Caco-2 (cell line): ENCODE data around the gene TECR. TPM values are rescaled to one million over a fixed set of nuclear protein-coding genes. Genes with fewer than 3 reads are reported as not detected.

Experiments used
- BruUV-seq: library from RNA; stranded (reverse); fragments of 400-500 nt; replicated peaks from 2 replicates; lab custom pipeline; 2021; lab: Mats Ljungman, UMichigan
- CTCF ChIA-PET: fragments of 300-600 bp; sonication (Branson Sonifier 250); formaldehyde crosslinking; loops from one replicate; lab custom pipeline; 2022; ENCODE audit warnings: antibody characterized with exemption; lab: Charles Lee
- POLR2A ChIA-PET: fragments of 300-600 bp; sonication (Branson Sonifier 250); formaldehyde crosslinking; loops from one replicate; lab custom pipeline; 2022; ENCODE audit warnings: antibody characterized with exemption; lab: Charles Lee
- DNase-seq, 2 experiments: peaks; one replicate each; pipeline versions ENCODE4 v3.0.0 to v3.0.0-alpha.2; 2020 to 2022
- H3K27me3 ChIP-seq: replicated peaks from 2 replicates; pipeline ENCODE4 v1.6.0; 2011; ENCODE audit warnings: low read length; ENCODE audit not compliant: control insufficient read depth, insufficient read depth
- H3K36me3 ChIP-seq: 2 replicates; pipeline ENCODE4 v1.5.1; 2011; ENCODE audit warnings: low read length; ENCODE audit not compliant: control insufficient read depth, insufficient read depth
- H3K4me1 ChIP-seq: fragments of 250-450 bp; sonication (Bioruptor Pico); 2 replicates; pipeline ENCODE4 v1.5.1; 2020; ENCODE audit warnings: mild to moderate bottlenecking
- H3K4me3 ChIP-seq: 2 replicates; pipeline ENCODE4 v1.5.1; 2011; ENCODE audit warnings: low read depth, mild to moderate bottlenecking, control low read depth, low read length
- H3K9me3 ChIP-seq: fragments of 250-450 bp; sonication (Bioruptor Pico); 2 replicates; pipeline ENCODE4 v1.5.1; 2020; ENCODE audit warnings: mild to moderate bottlenecking, moderate library complexity
- H3K27ac Mint-ChIP-seq: one replicate; pipeline ENCODE4 v1.8.0; 2022; ENCODE audit warnings: mixed read lengths; ENCODE audit not compliant: unreplicated experiment
- H3K27me3 Mint-ChIP-seq: one replicate; pipeline ENCODE4 v1.8.0; 2022; ENCODE audit warnings: mixed read lengths; ENCODE audit not compliant: insufficient read depth, unreplicated experiment
- H3K36me3 Mint-ChIP-seq: one replicate; pipeline ENCODE4 v1.8.0; 2022; ENCODE audit warnings: mild to moderate bottlenecking, mixed read lengths; ENCODE audit not compliant: insufficient read depth, unreplicated experiment
- H3K4me1 Mint-ChIP-seq: one replicate; pipeline ENCODE4 v1.8.0; 2022; ENCODE audit warnings: low read depth, mixed read lengths; ENCODE audit not compliant: unreplicated experiment
- H3K4me3 Mint-ChIP-seq: one replicate; pipeline ENCODE4 v1.8.0; 2022; ENCODE audit warnings: mild to moderate bottlenecking, moderate library complexity, mixed read lengths; ENCODE audit not compliant: unreplicated experiment
- H3K9me3 Mint-ChIP-seq: one replicate; pipeline ENCODE4 v1.8.0; 2022; ENCODE audit warnings: mixed read lengths; ENCODE audit not compliant: unreplicated experiment
- intact Hi-C: fragments of 100-400 bp; cut with micrococcal nuclease; formaldehyde crosslinking; loops from one replicate; pipeline ENCODE4 v1.10.0; 2022; ENCODE audit not compliant: unreplicated experiment
- total RNA-seq: library from RNA; stranded (reverse); gene quantifications from 2 replicates; pipeline ENCODE4 v1.2.3, GENCODE V29; 2022
- TF ChIP-seq, protein P1 (sequence below), 2 experiments: fragments of 200-600 bp in 1 of 2; IDR thresholded peaks; 1 replicate in 1 of 2; 2 replicates in 1 of 2; pipeline versions ENCODE4 v1.5.1 to v1.8.0; 2011 to 2022; ENCODE audit warnings: antibody characterized with exemption in 1 of 2, control low read depth in 1 of 2, inconsistent platforms in 1 of 2, low read depth in 1 of 2, low read length in 1 of 2, mild to moderate bottlenecking in 1 of 2, moderate library complexity in 1 of 2; ENCODE audit not compliant: insufficient read depth in 1 of 2, severe bottlenecking in 1 of 2, unreplicated experiment in 1 of 2

Gene TECR
- total RNA-seq, 1 experiment from 2014 or later: 300 TPM

DNA sequence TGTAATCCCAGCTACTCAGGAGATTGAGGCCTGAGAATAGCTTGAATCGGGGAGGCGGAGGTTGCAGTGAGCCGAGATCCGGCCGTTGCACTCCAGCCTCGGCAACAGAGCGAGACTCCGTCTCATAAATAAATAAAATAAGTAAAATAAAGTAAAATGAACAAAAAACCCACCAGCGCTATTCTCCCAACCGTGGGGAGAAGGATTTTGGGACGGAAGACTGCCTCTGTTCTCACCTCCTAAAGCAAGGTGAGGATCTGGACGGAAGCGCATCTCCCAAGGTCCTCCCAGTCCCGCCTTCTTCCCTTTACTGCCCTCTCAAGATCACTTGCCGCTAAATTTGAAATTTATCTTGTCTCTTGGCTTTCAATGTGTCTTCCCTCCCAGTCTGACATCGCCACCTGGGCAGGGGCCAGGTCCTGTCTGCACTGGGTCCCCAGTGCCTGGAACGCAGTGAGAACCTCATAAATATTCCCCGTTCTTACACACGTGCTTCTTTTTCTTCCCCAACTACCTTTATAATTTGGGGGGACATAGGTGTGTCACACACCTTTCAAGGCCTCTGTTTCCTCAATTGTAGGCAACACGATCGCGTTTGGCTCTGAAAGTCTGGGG is 10.0 kb upstream of the TECR start:
- Histone ChIP-seq H3K4me3 (no peak overlapping the region), H3K4me1 (peaks cover 21% of the 10 kb centered on the region), H3K36me3 (peaks cover 6% of the 10 kb centered on the region), H3K27me3 (no peaks in the 10 kb centered on the region), H3K9me3 (no peaks in the 10 kb centered on the region)
- ChIA-PET CTCF (no interaction called here), POLR2A (no interaction called here)
- BruUV-seq: no TSS peak
- intact Hi-C loops: loop anchor here (2.0 kb wide), 1 partner anchor 17 kb away; no protein-coding TSS in a partner anchor
- Mint-ChIP-seq H3K36me3 (peaks cover 47% of the 10 kb centered on the region), H3K4me3 (peak overlapping the region; percentile 37), H3K27me3 (no peaks in the 10 kb centered on the region), H3K27ac (peak overlapping the region; percentile 84), H3K9me3 (no peaks in the 10 kb centered on the region), H3K4me1 (peaks cover 12% of the 10 kb centered on the region)
- DNase-seq: no peak
- TF ChIP-seq, protein P1, sequence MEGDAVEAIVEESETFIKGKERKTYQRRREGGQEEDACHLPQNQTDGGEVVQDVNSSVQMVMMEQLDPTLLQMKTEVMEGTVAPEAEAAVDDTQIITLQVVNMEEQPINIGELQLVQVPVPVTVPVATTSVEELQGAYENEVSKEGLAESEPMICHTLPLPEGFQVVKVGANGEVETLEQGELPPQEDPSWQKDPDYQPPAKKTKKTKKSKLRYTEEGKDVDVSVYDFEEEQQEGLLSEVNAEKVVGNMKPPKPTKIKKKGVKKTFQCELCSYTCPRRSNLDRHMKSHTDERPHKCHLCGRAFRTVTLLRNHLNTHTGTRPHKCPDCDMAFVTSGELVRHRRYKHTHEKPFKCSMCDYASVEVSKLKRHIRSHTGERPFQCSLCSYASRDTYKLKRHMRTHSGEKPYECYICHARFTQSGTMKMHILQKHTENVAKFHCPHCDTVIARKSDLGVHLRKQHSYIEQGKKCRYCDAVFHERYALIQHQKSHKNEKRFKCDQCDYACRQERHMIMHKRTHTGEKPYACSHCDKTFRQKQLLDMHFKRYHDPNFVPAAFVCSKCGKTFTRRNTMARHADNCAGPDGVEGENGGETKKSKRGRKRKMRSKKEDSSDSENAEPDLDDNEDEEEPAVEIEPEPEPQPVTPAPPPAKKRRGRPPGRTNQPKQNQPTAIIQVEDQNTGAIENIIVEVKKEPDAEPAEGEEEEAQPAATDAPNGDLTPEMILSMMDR (IDR thresholded peaks at IDR 0.05; ENCODE audit: insufficient read depth in 1 of 2, low read depth in 1 of 2, low read length in 1 of 2, severe bottlenecking in 1 of 2, unreplicated experiment in 1 of 2): no peak

DNA sequence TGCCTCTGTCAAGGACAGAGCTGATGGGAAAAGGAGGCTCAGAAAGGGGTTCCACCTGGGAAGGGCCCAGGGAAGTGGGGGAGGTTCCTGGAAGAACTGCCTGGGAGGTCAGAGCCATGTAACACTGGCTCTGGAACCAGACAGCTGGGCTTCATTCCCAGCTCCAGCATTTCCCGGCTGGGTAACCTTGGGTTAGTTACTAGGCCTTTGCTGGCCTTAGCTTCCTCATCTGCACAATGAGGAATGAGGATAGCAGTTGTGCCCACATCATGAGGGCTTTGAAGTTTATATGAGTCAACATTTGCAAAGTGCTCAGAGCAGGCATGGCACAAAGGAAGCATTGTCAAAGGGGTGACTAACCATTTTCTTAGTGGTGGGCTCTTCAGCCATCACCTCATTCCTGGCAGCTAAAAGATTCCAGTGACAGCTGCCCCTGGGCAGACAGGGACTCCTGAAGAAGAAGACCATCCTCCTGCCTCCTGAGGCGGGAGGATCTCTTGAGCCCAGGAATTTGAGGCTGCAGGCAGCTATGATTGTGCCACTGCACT is 9.5 kb upstream of the TECR start:
- H3K4me3 ChIP-seq: no peak overlapping the region
- intact Hi-C loops: loop anchor here (2.0 kb wide), 1 partner anchor 17 kb away; no protein-coding TSS in a partner anchor
- H3K9me3 ChIP-seq: no peaks in the 10 kb centered on the region
- H3K4me1 ChIP-seq: peaks cover 20% of the 10 kb centered on the region
- H3K36me3 ChIP-seq: peaks cover 2% of the 10 kb centered on the region
- Mint-ChIP-seq H3K9me3 (no peaks in the 10 kb centered on the region), H3K4me3 (peak overlapping the region; percentile 37), H3K4me1 (peaks cover 12% of the 10 kb centered on the region), H3K27ac (no peak overlapping the region), H3K36me3 (peaks cover 41% of the 10 kb centered on the region), H3K27me3 (no peaks in the 10 kb centered on the region)
- TF ChIP-seq, protein P1 (IDR thresholded peaks at IDR 0.05; ENCODE audit: insufficient read depth in 1 of 2, low read depth in 1 of 2, low read length in 1 of 2, severe bottlenecking in 1 of 2, unreplicated experiment in 1 of 2): no peak
- BruUV-seq: no TSS peak
- ChIA-PET POLR2A (no interaction called here), CTCF (no interaction called here)
- no peaks in the 10 kb centered on the region for H3K27me3 ChIP-seq
- DNase-seq: no peak

DNA sequence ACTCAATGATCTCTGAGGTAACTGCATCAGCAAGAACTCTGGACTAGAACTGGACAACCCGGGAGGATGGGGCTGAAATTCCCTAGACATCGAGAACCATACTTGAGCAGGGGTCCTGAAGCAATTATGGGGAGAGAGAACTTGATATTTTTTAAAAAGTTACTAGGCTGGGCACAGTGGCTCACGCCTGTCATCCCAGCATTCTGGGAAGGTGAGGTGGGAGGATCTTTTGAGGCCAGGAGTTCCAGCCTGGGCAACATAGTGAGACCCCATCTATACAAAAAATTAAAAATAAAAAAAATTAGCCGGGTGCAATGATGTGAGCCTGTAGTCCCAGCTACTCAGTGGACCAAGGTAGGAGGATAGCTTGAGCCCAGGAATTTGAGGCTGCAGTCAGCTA is 8.9 kb upstream of the TECR start:
- CTCF ChIA-PET: no interaction called here
- no TSS peak for BruUV-seq

More for the DNA sequence above, 8.9 kb upstream of the TECR start:
- POLR2A ChIA-PET: no interaction called here
- H3K4me1 ChIP-seq: peaks cover 20% of the 10 kb centered on the region
- H3K4me1 Mint-ChIP-seq: peaks cover 12% of the 10 kb centered on the region
- TF ChIP-seq, protein P1 (IDR thresholded peaks at IDR 0.05; ENCODE audit: insufficient read depth in 1 of 2, low read depth in 1 of 2, low read length in 1 of 2, severe bottlenecking in 1 of 2, unreplicated experiment in 1 of 2): no peak
- H3K27ac Mint-ChIP-seq: no peak overlapping the region
- no peaks in the 10 kb centered on the region for H3K9me3 ChIP-seq
- no peaks in the 10 kb centered on the region for H3K9me3 Mint-ChIP-seq
- DNase-seq: no peak
- H3K27me3 ChIP-seq: no peaks in the 10 kb centered on the region
- intact Hi-C loops: no loop called here
- H3K36me3 ChIP-seq: peaks cover 2% of the 10 kb centered on the region
- no peak overlapping the region for H3K4me3 Mint-ChIP-seq
- peaks cover 35% of the 10 kb centered on the region for H3K36me3 Mint-ChIP-seq
- H3K4me3 ChIP-seq: no peak overlapping the region
- H3K27me3 Mint-ChIP-seq: no peaks in the 10 kb centered on the region
